HL-60 (cell line): ENCODE results near the gene ULK1.

Experiments used
- POLR2AphosphoS5 ChIP-seq: IDR thresholded peaks from 2 replicates; pipeline ENCODE4 v1.6.1; 2012; ENCODE audit warnings: low read depth
- TF ChIP-seq, protein P1 (sequence below): IDR thresholded peaks from one replicate; pipeline ENCODE4 v1.5.1; 2011; ENCODE audit warnings: low read length, control low read depth, inconsistent platforms; ENCODE audit not compliant: insufficient read depth

DNA sequence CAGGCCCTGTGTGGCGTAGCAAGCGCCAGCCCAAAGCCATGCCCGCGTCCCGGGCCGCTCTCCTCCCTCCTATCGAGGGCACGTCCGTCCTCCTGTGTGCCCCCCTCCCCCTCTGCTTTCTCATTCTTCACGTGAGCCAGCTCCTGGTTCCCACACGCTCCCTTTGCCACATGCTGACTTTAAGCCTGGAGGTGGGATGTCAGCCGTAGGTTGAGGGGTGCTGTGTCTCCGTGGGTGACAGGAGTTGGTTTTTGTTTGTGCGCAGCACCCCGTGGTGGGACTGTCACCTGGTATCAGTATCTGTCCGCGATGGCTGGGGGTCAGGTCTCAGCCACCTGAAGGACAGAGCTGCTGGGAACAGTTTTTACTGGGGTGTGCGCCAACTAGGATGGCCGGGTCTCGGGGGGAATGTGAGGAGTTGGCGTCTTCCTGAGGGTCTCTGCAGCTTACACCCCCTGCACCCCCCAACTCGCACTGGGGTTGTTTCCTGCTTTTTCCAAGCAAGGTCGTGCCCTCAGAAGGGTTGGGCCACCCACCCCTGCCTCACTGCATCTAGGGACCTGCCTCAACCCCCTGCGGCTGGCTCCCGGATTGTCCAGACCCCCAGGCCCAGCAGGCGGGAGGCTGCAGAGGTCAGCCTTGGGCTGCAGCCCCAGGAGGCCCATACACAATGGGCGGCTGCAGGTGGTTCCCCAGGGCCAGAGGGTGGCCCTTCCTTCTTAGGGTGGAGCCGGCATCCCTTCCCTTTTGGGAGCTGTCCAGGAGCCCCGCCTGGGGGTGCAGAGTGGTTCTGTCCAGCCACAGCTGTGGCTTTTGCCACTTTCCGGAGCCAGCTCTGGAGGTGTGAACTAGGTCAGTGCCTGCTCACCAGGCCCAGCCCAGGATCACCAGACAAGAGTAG lies 7.3 kb downstream of the ULK1 start:
- TF ChIP-seq, protein P1, sequence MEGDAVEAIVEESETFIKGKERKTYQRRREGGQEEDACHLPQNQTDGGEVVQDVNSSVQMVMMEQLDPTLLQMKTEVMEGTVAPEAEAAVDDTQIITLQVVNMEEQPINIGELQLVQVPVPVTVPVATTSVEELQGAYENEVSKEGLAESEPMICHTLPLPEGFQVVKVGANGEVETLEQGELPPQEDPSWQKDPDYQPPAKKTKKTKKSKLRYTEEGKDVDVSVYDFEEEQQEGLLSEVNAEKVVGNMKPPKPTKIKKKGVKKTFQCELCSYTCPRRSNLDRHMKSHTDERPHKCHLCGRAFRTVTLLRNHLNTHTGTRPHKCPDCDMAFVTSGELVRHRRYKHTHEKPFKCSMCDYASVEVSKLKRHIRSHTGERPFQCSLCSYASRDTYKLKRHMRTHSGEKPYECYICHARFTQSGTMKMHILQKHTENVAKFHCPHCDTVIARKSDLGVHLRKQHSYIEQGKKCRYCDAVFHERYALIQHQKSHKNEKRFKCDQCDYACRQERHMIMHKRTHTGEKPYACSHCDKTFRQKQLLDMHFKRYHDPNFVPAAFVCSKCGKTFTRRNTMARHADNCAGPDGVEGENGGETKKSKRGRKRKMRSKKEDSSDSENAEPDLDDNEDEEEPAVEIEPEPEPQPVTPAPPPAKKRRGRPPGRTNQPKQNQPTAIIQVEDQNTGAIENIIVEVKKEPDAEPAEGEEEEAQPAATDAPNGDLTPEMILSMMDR: no peak
- TF ChIP-seq POLR2AphosphoS5: no peak
